Left ventricle myocardium superior (tissue), 1 donor: ENCODE measurements around the gene ENPP7. TPM values are rescaled to one million over a fixed set of nuclear protein-coding genes. Genes with fewer than 3 reads are reported as not detected.
A peak's percentile ranks its signal among the peaks of the same experiment; 100 is the strongest.
"Not testable (repeated sequence)": the region's sequence is repeated elsewhere in the genome, so short reads cannot be mapped to it uniquely, and the experiment has no call there.

ENCODE experiments used
- ATAC-seq: fragments of 200-7000 bp; cut with Tn5 transposase; one replicate; pipeline ENCODE4 v1.9.1; 2020; ENCODE audit warnings: mild to moderate bottlenecking, moderate library complexity
- DNase-seq: peaks from one replicate; pipeline ENCODE4 v3.0.0-alpha.2; 2020
- intact Hi-C: fragments of 100-400 bp; cut with micrococcal nuclease; formaldehyde crosslinking; loops from one replicate; pipeline ENCODE4 v1.11.0; 2022
- total RNA-seq: library from RNA; stranded (reverse); fragmentation: NEBNext Ultra II Directional; extraction: Animal tissue kit (Norgen Biotek cat#: 25700); gene quantifications from one replicate; pipeline ENCODE4 v1.2.1, GENCODE V29; 2021
- donor health status: DM: no; HTN: yes; CAD: no; lungs with severe emphysema.

The ENPP7 gene
- total RNA-seq, 1 donor from 2014 or later = not detected

GRCh38 chr17:79771276-79771675 is 40.5 kb downstream of the ENPP7 start:
- DNase-seq (no peak), ATAC-seq (no peak)
- intact Hi-C loops = no loop called here

- intact Hi-C loops, ATAC-seq, DNase-seq: not testable (repeated sequence)
These were observed 42.0 kb downstream of the ENPP7 start for GRCh38 chr17:79772726-79773125.

GRCh38 chr17:79774561-79774975 is 43.8 kb downstream of the ENPP7 start:
- intact Hi-C loops = no loop called here
- ATAC-seq = no peak

GRCh38 chr17:79775632-79776031 is 44.9 kb downstream of the ENPP7 start:
- DNase-seq (no peak), ATAC-seq (no peak)
- intact Hi-C loops = no loop called here

More at GRCh38 chr17:79774561-79774975, 43.8 kb downstream of the ENPP7 start:
- DNase-seq = no peak

- intact Hi-C loops = no loop called here
- ATAC-seq (no peak), DNase-seq (no peak)
These were observed 45.8 kb downstream of the ENPP7 start for GRCh38 chr17:79776376-79777119.

GRCh38 chr17:79777120-79777893 is 46.6 kb downstream of the ENPP7 start:
- intact Hi-C loops = no loop called here
- DNase-seq (peak; percentile 79), ATAC-seq (peak; percentile 73)

- DNase-seq (peak; percentile 89), ATAC-seq (peak; percentile 87)
- intact Hi-C loops = no loop called here
These were observed 47.3 kb downstream of the ENPP7 start, which contains the start of gene CBX2 for GRCh38 chr17:79777894-79778503. TSS of gene CBX2 (plus strand) at chr17:79778148. CDS start at chr17:79778236, 88 bp downstream.

- DNase-seq (no peak), ATAC-seq (no peak)
- intact Hi-C loops = no loop called here
These were observed 47.9 kb downstream of the ENPP7 start for GRCh38 chr17:79778504-79779083.

GRCh38 chr17:79779084-79779529 is 48.4 kb downstream of the ENPP7 start:
- no peak for DNase-seq
- intact Hi-C loops = no loop called here
- ATAC-seq = no peak

GRCh38 chr17:79779661-79780365 is 49.1 kb downstream of the ENPP7 start:
- intact Hi-C loops = no loop called here
- no peak for DNase-seq
- ATAC-seq = no peak

GRCh38 chr17:79781012-79781650 is 50.4 kb downstream of the ENPP7 start:
- no peak for ATAC-seq
- no peak for DNase-seq
- intact Hi-C loops = no loop called here

- intact Hi-C loops = no loop called here
- ATAC-seq (no peak), DNase-seq (no peak)
These were observed 51.2 kb downstream of the ENPP7 start for GRCh38 chr17:79781736-79782575.

- DNase-seq (no peak), ATAC-seq (no peak)
- intact Hi-C loops = no loop called here
These were observed 53.1 kb downstream of the ENPP7 start for GRCh38 chr17:79783891-79784290.

GRCh38 chr17:79784353-79785016 is 53.7 kb downstream of the ENPP7 start:
- DNase-seq (no peak), ATAC-seq (no peak)
- intact Hi-C loops = no loop called here

- no peak for ATAC-seq
- no peak for DNase-seq
- intact Hi-C loops = no loop called here
These were observed 54.5 kb downstream of the ENPP7 start for GRCh38 chr17:79785017-79785899.
